HepG2 (cell line): ENCODE data around the gene HELT. TPM values are rescaled to one million over a fixed set of nuclear protein-coding genes. Genes with fewer than 3 reads are reported as not detected.

Experiments used
- ATAC-seq: fragments of 200-7000 bp; cut with Tn5 transposase; 3 replicates; pipeline ENCODE4 v1.9.1; 2020; ENCODE audit warnings: mild to moderate bottlenecking, moderate library complexity
- Bru-seq: library from RNA; stranded (reverse); fragments of 400-500 nt; gene quantifications from one replicate; lab custom pipeline; 2021; lab: Mats Ljungman, UMichigan
- BruChase-seq, 2 experiments: library from RNA; stranded (reverse); fragments of 400-500 nt; gene quantifications; one replicate each; lab custom pipeline; 2021; lab: Mats Ljungman, UMichigan
- BruUV-seq: library from RNA; stranded (reverse); fragments of 400-500 nt; replicated peaks from 2 replicates; lab custom pipeline; 2021; lab: Mats Ljungman, UMichigan
- CTCF ChIA-PET: fragments of 300-600 bp; formaldehyde crosslinking; extraction: SDS; loops from one replicate; lab custom pipeline; 2021; ENCODE audit warnings: low total read pairs, inconsistent platforms, low intra/inter-chr PET ratio; lab: Yijun Ruan, JAX
- POLR2A ChIA-PET: fragments of 350-600 bp; sonication (Branson Sonifier 250); formaldehyde crosslinking; loops from one replicate; lab custom pipeline; 2020; ENCODE audit warnings: antibody characterized with exemption, inconsistent platforms; lab: Yijun Ruan, JAX
- DNase-seq: peaks from one replicate; pipeline ENCODE4 v3.0.0-alpha.2; 2015; ENCODE audit warnings: low spot score
- FAIRE-seq: peaks from 3 replicates; lab custom pipeline; 2011; peaks lifted over from hg19 to GRCh38; lab: Jason Lieb, UNC
- H2AFZ ChIP-seq: one replicate; pipeline ENCODE4 v1.6.1; 2011; ENCODE audit warnings: low read length, inconsistent platforms
- H3K27ac ChIP-seq: fragments of 300-600 bp; 3 replicates; pipeline ENCODE4 v1.8.0; 2011; ENCODE audit warnings: mixed run types, mild to moderate bottlenecking, mixed read lengths, low read length, inconsistent platforms; ENCODE audit not compliant: insufficient read depth; ENCODE audit errors: extremely low read length
- H3K27me3 ChIP-seq, 2 experiments: fragments of 200-600 bp in 1 of 2; 2 replicates in 1 of 2; 3 replicates in 1 of 2; pipeline versions ENCODE4 v1.6.0 to v1.8.0; 2011; ENCODE audit warnings: low read length in 2 of 2, mild to moderate bottlenecking in 2 of 2, moderate library complexity in 2 of 2, inconsistent platforms in 1 of 2; ENCODE audit not compliant: insufficient read depth in 2 of 2, control insufficient read depth in 1 of 2
- H3K36me3 ChIP-seq, 2 experiments: fragments of 200-600 bp in 1 of 2; replicated peaks in 1 of 2; 2 replicates in 1 of 2; 3 replicates in 1 of 2; pipeline versions ENCODE4 v1.5.1 to v1.8.0; 2011; ENCODE audit warnings: low read length in 2 of 2, inconsistent platforms in 1 of 2; ENCODE audit not compliant: insufficient read depth in 2 of 2, control insufficient read depth in 1 of 2
- H3K4me1 ChIP-seq: 2 replicates; pipeline ENCODE4 v1.5.1; 2012; ENCODE audit warnings: low read length, inconsistent platforms; ENCODE audit not compliant: insufficient read depth
- H3K4me2 ChIP-seq: 2 replicates; pipeline ENCODE4 v1.6.0; 2011; ENCODE audit warnings: low read depth, low read length, inconsistent platforms
- H3K4me3 ChIP-seq, 3 experiments: fragments of 200-600 bp in 1 of 3; sonication (generic), shearing (Covaris generic) in 1 of 3; replicated peaks in 1 of 3; 2 replicates each; pipeline ENCODE4 v1.5.1; 2011 to 2016; ENCODE audit warnings: low read length in 3 of 3, inconsistent platforms in 2 of 3, low read depth in 2 of 3, mild to moderate bottlenecking in 2 of 3, control low read depth in 1 of 3, mixed read lengths in 1 of 3; ENCODE audit not compliant: insufficient read depth in 1 of 3
- H3K79me2 ChIP-seq: one replicate; pipeline ENCODE4 v1.6.1; 2011; ENCODE audit warnings: low read length, inconsistent platforms; ENCODE audit not compliant: insufficient read depth
- H3K9ac ChIP-seq: 2 replicates; pipeline ENCODE4 v1.6.0; 2011; ENCODE audit warnings: mild to moderate bottlenecking, low read depth, low read length, inconsistent platforms; ENCODE audit not compliant: insufficient read depth
- H3K9me3 ChIP-seq: 2 replicates; pipeline ENCODE4 v1.5.1; 2012; ENCODE audit warnings: mild to moderate bottlenecking, low read length
- H4K20me1 ChIP-seq: 2 replicates; pipeline ENCODE4 v1.6.0; 2011; ENCODE audit warnings: inconsistent platforms, mild to moderate bottlenecking, low read length, moderate library complexity; ENCODE audit not compliant: insufficient read depth
- GATAD2A ChIP-seq: IDR thresholded peaks from 2 replicates; pipeline ENCODE4 v1.6.1; 2016
- HDAC6 ChIP-seq: fragments of 200-600 bp; sonication (generic); IDR thresholded peaks from 2 replicates; pipeline ENCODE4 v1.7.0; 2017; ENCODE audit warnings: mild to moderate bottlenecking, antibody characterized with exemption, low read length, low read depth
- NKX3-1 ChIP-seq: sonication (generic); formaldehyde crosslinking; IDR thresholded peaks from 2 replicates; pipeline ENCODE4 v1.5.0; 2020; ENCODE audit warnings: missing genetic modification reagents
- RERE ChIP-seq: IDR thresholded peaks from 2 replicates; pipeline ENCODE4 v1.6.1; 2016; ENCODE audit warnings: low read depth, missing genetic modification reagents, missing compliant biosample characterization
- SP1 ChIP-seq, 2 experiments: fragments of 450-650 bp in 1 of 2; sonication (generic) in 1 of 2; formaldehyde crosslinking in 1 of 2; IDR thresholded peaks; 2 replicates each; pipeline versions ENCODE4 v1.4.0 to v1.6.1; 2016 to 2020; ENCODE audit warnings: missing genetic modification reagents in 1 of 2
- ZFAT ChIP-seq: sonication (generic); formaldehyde crosslinking; conservative IDR thresholded peaks from 2 replicates; pipeline ENCODE4 v1.8.1; 2023; ENCODE audit warnings: missing genetic modification reagents, inconsistent platforms
- ZIK1 ChIP-seq: sonication (generic); formaldehyde crosslinking; IDR thresholded peaks from 2 replicates; pipeline ENCODE4 v1.5.0; 2020; ENCODE audit warnings: mild to moderate bottlenecking, low read depth, missing genetic modification reagents, borderline replicate concordance
- WGBS: methylation state at CpG from one replicate; pipeline ENCODE4 v1.1.6; 2017; ENCODE audit warnings: low lambda C conversion rate; 5-methylcytosine and 5-hydroxymethylcytosine counted together
- in situ Hi-C: cut with HindIII; loops from 2 replicates; pipeline ENCODE4 v1.10.0; 2017; ENCODE audit warnings: low pct_unique_long_range_greater_than_20kb; ENCODE audit not compliant: extremely low pct_ligation_motif_present
- intact Hi-C: fragments of 100-400 bp; cut with micrococcal nuclease; formaldehyde crosslinking; loops from one replicate; pipeline ENCODE4 v1.10.0; 2022; ENCODE audit not compliant: unreplicated experiment
- long read RNA-seq, 2 experiments: library from RNA in 1 of 2; library from polyadenylated mRNA in 1 of 2; stranded (forward) in 1 of 2; unstranded in 1 of 2; transcript quantifications; one replicate each; pipeline ENCODE4 v2.0.0, GENCODE V29; 2019 to 2022
- polyA minus RNA-seq, 3 experiments: library from RNA; depleted of rRNA, polyadenylated mRNA; stranded (reverse); fragments of >200 nt; gene quantifications; 2 replicates each; pipeline ENCODE4 v1.2.3, GENCODE V29; 2011; ENCODE audit warnings: low replicate concordance in 1 of 3
- polyA plus RNA-seq, 8 experiments: library from polyadenylated mRNA; depleted of rRNA in 3 of 8; stranded (reverse) in 7 of 8; unstranded in 1 of 8; fragments of >200 nt; fragmentation: Illumina TruSeq in 4 of 8; extraction: Trizol in 4 of 8; gene quantifications; 2 replicates each; pipeline versions ENCODE4 v1.2.1 to v1.2.3, GENCODE V29; 2011 to 2016; ENCODE audit warnings: low read depth in 4 of 8, missing spikeins in 1 of 8, mixed read lengths in 1 of 8; ENCODE audit not compliant: insufficient read depth in 1 of 8
- total RNA-seq, 5 experiments: library from RNA; depleted of rRNA; stranded (reverse); fragments of >200 nt; fragmentation: Illumina TruSeq; extraction: Trizol; gene quantifications; 2 replicates each; pipeline ENCODE4 v1.2.3, GENCODE V29; 2016; ENCODE audit warnings: low read depth in 1 of 5
- TF ChIP-seq, protein P1 (sequence below): sonication (generic); formaldehyde crosslinking; IDR thresholded peaks from 2 replicates; pipeline ENCODE4 v1.4.0; 2020; ENCODE audit warnings: mild to moderate bottlenecking, missing genetic modification reagents
- TF ChIP-seq, protein P2 (sequence below): sonication (generic); formaldehyde crosslinking; IDR thresholded peaks from 2 replicates; pipeline ENCODE4 v1.4.0; 2020; ENCODE audit warnings: missing genetic modification reagents

HELT gene, protein sequence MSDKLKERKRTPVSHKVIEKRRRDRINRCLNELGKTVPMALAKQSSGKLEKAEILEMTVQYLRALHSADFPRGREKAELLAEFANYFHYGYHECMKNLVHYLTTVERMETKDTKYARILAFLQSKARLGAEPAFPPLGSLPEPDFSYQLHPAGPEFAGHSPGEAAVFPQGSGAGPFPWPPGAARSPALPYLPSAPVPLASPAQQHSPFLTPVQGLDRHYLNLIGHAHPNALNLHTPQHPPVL
- not detected in 2 replicates for total RNA-seq (2016; rRNA removed; fragmentation: Illumina TruSeq; extraction: Trizol)
- not detected in 2 replicates for total RNA-seq (2016; cell fraction: cytosol; rRNA removed; fragmentation: Illumina TruSeq; extraction: Trizol; ENCODE audit: low read depth)
- not detected in 2 replicates for total RNA-seq (2016; cell fraction: insoluble cytoplasmic fraction; rRNA removed; fragmentation: Illumina TruSeq; extraction: Trizol)
- not detected in 2 replicates for total RNA-seq (2016; cell fraction: membrane; rRNA removed; fragmentation: Illumina TruSeq; extraction: Trizol)
- total RNA-seq (2016; cell fraction: nucleus; rRNA removed; fragmentation: Illumina TruSeq; extraction: Trizol), result not detected in 2 replicates
- polyA plus RNA-seq (2011; rRNA removed), result not detected in 2 replicates
- polyA plus RNA-seq (2011; cell fraction: cytosol; rRNA removed), result not detected in 2 replicates
- polyA plus RNA-seq (2011; cell fraction: nucleus; rRNA removed), result not detected in 2 replicates
- polyA plus RNA-seq (2012), result not detected in 2 replicates
- polyA plus RNA-seq (2016; cell fraction: cytosol; fragmentation: Illumina TruSeq; extraction: Trizol; ENCODE audit: low read depth), result not detected in 2 replicates
- polyA plus RNA-seq (2016; cell fraction: insoluble cytoplasmic fraction; fragmentation: Illumina TruSeq; extraction: Trizol; ENCODE audit: low read depth), result not detected in 2 replicates
- not detected in 2 replicates for polyA plus RNA-seq (2016; cell fraction: membrane; fragmentation: Illumina TruSeq; extraction: Trizol; ENCODE audit: low read depth)
- polyA plus RNA-seq (2016; cell fraction: nucleus; fragmentation: Illumina TruSeq; extraction: Trizol; ENCODE audit: insufficient read depth, low read depth), result not detected in 2 replicates
- polyA minus RNA-seq (2011; rRNA and poly(A)+ RNA removed; ENCODE audit: low replicate concordance), result not detected in 2 replicates
- not detected in 2 replicates for polyA minus RNA-seq (2011; cell fraction: cytosol; rRNA and poly(A)+ RNA removed)
- polyA minus RNA-seq (2011; cell fraction: nucleus; rRNA and poly(A)+ RNA removed), result not detected in 2 replicates
- not detected for Bru-seq, nascent RNA
- BruChase-seq, experiment 1, labeled RNA remaining after a 6-hour chase, result not detected
- BruChase-seq, experiment 2, labeled RNA remaining after a 2-hour chase, result not detected
- long read RNA-seq, experiment 1, result 0 reads
- long read RNA-seq, experiment 2, result 0 reads

- WGBS, result 8% methylated on average over 27 of the region's 58 CpGs
- in situ Hi-C loops (no loop called here), intact Hi-C loops (no loop called here)
- H3K4me1 ChIP-seq, result no peaks in the 10 kb centered on the region
- no peaks in the 10 kb centered on the region for H3K79me2 ChIP-seq
- no peak within 1 kb of the TSS for H3K4me3 ChIP-seq
- H4K20me1 ChIP-seq, result no peaks in the 10 kb centered on the region
- CTCF ChIA-PET, result no interaction called here
- no TSS peak for BruUV-seq
- TF ChIP-seq RERE (CRISPR knock-in tag) (no peak), NKX3-1 (CRISPR knock-in tag) (no peak), HDAC6 (no peak), ZFAT (CRISPR knock-in tag) (no peak), ZIK1 (no peak), SP1 (IDR thresholded peaks at IDR 0.05) (no peak), SP1 (CRISPR knock-in tag; IDR thresholded peaks at IDR 0.05) (no peak), GATAD2A (CRISPR knock-in tag) (no peak)
- TF ChIP-seq, protein P1, sequence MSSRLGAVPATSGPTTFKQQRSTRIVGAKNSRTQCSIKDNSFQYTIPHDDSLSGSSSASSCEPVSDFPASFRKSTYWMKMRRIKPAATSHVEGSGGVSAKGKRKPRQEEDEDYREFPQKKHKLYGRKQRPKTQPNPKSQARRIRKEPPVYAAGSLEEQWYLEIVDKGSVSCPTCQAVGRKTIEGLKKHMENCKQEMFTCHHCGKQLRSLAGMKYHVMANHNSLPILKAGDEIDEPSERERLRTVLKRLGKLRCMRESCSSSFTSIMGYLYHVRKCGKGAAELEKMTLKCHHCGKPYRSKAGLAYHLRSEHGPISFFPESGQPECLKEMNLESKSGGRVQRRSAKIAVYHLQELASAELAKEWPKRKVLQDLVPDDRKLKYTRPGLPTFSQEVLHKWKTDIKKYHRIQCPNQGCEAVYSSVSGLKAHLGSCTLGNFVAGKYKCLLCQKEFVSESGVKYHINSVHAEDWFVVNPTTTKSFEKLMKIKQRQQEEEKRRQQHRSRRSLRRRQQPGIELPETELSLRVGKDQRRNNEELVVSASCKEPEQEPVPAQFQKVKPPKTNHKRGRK (CRISPR knock-in tag), result no peak
- TF ChIP-seq, protein P2, sequence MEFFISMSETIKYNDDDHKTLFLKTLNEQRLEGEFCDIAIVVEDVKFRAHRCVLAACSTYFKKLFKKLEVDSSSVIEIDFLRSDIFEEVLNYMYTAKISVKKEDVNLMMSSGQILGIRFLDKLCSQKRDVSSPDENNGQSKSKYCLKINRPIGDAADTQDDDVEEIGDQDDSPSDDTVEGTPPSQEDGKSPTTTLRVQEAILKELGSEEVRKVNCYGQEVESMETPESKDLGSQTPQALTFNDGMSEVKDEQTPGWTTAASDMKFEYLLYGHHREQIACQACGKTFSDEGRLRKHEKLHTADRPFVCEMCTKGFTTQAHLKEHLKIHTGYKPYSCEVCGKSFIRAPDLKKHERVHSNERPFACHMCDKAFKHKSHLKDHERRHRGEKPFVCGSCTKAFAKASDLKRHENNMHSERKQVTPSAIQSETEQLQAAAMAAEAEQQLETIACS (CRISPR knock-in tag), result no peak
- DNase-seq (no peak), FAIRE-seq (no peak), ATAC-seq (no peak)
- H3K9ac ChIP-seq, result no peak within 1 kb of the TSS
- no peaks in the 10 kb centered on the region for H3K9me3 ChIP-seq
- no peak within 1 kb of the TSS for H2AFZ ChIP-seq
- H3K4me2 ChIP-seq, result no peak within 1 kb of the TSS
- no peaks in the 10 kb centered on the region for H3K36me3 ChIP-seq
- H3K27me3 ChIP-seq, result peaks cover 14 to 94% of the 10 kb centered on the region in 2 experiments
- POLR2A ChIA-PET, result no interaction called here
- H3K27ac ChIP-seq, result no peak within 1 kb of the TSS
Observed at GRCh38 chr4:185017964-185018772, at the start of gene HELT. TSS of gene HELT (plus strand) at chr4:185018490. CDS start at chr4:185018929, 439 bp downstream.
